UCSD-AML1 (cell line): ENCODE data around the gene PCDH9.
"Not testable (repeated sequence)": the region's sequence is repeated elsewhere in the genome, so short reads cannot be mapped to it uniquely, and the experiment has no call there.

Experiments
- DNase-seq: peaks from one replicate; lab custom pipeline; 2025; ENCODE audit not compliant: unreplicated experiment; lab: John Stamatoyannopoulos, UW

Gene PCDH9

DNA sequence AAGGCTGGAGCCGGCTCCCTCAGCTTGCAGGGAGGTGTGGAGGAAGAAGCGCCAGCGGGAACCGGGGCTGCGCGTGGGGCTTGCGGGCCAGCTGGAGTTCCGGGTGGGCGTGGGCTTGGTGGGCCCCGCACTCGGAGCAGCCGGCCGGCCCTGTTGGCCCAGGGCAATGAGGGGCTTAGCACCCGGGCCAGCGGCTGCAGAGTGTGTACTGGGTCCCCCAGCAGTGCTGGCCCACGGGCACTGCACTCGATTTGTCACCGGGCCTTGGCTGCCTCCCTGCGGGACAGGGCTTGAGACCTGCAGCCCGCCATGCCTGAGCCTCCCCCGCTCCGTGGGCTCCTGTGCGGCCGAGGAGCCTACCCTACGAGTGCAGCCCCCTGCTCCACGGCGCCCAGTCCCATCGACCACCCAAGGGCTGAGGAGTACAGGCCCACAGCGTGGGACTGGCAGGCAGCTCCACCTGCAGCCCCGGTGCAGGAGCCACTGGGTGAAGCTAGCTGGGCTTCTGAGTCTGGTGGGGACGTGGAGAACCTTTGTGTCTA is 608.2 kb downstream of the PCDH9 start:
- DNase-seq: not testable (repeated sequence)

DNA sequence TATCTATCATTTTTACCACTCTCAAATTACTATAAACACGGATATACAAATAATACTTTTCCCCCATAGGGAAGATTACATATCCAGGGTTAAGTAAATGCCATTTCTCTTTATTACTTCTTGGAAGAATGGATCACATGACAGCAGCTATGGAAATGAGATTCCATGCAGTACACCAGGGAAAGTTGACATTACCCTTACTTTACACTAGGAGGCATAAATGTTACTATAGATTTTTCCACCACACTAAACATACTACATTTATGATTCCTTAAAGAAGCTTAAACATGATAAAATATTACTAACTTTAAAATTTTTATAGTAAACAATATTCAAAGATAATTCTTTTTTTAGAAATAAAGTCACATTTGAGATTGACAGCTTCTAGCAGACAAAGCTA is 611.4 kb downstream of the PCDH9 start:
- no peak for DNase-seq

DNA sequence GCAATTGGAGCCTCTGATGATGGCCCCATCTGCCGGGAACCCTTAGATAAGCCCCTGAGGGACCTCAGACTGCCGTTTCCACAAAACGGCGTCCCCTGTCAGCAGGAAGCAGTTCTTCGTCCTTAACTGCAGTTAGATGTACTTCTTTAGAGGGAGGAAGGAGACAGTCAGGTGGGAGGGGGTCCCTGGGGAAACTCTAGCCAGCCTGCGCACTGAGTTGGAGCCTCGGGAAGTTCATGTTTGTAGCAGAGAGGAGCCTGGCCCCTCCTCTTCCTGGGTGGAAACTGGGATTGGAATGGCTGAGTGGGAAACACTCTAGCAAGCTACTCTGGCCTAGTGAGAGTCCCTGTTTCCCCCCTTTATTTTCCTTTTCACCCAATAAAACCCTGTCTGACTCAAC is 612.4 kb downstream of the PCDH9 start:
- no peak for DNase-seq

DNA sequence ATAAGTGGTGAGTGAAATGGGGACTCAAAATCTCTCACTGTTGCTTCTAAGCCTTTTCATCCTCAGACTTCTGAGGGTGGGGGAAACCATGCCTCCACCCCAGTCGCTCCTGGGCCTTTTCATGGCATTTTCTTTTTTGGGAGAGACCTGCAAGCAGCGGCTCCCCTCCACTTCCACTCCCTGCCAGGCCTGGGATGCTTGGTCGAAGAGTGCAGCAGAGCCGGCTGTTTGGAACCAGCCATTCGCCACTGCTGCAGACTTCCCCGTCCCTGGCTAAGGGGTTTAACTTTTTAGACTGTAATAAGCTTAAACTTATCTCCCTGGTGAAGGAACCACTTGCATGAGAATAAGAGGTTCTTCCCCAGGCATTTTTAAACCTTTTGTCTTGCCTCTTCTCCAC is 617.2 kb downstream of the PCDH9 start:
- no peak for DNase-seq

DNA sequence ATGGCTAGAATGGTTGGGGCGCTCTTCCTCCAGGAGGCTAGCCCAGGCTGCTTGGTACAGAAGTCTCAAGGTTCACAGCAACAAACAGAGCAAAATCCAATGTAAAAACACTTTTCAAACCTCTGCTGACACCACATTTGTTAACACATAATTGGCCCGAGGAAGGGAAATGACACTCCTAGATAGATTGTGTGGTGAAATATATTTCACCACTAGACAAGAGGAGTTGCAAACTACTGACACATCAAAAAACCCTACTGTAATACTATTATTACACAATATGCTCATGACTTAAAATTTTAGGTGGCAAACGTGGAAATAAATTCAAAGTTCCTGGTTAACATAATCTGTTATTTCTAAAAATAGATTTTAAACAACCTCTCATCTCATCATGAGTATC is 643.6 kb downstream of the PCDH9 start:
- no peak for DNase-seq

DNA sequence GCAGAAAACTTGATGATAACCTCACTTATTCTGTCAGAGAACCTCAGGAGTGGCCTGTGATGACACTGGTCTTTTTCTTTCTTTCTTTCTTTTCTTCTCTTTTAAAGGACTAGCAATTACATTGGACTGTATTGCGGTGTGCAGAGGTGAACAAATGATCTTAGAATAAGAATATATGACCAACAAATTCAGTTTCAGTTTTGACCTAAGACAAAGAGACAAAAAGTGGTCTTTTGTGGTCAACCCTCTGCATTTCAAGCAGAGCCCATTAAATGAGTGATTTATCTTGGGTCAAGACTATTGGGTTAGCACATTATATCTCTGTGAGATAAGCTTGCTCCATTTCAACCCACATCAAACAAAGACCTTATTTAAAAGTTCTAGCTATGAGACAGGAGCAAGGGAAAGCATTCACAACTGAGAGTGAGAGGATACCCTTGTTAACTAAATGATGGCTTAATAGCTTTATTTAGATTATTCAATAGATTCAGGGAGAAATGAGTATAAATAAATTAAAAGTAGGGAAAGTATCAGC is 644.4 kb downstream of the PCDH9 start:
- no peak for DNase-seq

DNA sequence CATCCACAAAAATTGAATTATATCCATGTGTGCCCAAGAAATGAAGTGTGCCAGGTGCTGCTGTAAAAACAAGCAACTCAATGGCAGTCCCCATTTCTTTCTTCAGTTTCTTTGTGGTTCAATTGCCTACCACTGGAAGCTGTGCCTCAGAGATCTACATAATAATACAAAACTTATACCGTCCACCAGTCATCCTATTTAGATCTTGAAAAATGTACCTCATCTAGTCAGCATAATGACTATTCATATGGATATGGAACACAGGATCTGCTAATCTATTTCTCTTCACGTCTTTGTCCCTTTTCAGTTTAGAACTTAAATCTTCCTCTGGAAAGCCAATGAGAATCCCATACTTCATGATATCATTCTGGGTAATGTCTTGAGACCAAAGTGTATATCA is 648.5 kb downstream of the PCDH9 start:
- DNase-seq: no peak

DNA sequence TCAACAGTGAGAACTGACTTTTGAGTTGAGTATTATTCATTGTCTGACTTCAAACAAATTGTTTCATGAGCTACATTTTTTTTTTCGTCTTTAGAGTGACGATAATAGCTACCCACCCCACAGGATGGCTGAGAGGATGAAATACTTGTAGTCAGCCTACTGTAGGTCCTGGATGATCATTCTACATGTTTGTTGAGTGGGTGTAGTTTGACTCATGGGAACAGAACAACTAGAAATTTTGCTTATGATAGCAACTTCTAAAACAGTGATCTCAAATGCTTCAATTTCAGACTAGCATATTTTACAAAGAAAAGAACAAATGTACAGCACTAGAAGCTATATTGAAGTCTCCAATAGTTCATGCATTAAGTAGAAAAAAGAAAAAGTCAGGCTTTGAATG is 651.8 kb downstream of the PCDH9 start:
- no peak for DNase-seq

DNA sequence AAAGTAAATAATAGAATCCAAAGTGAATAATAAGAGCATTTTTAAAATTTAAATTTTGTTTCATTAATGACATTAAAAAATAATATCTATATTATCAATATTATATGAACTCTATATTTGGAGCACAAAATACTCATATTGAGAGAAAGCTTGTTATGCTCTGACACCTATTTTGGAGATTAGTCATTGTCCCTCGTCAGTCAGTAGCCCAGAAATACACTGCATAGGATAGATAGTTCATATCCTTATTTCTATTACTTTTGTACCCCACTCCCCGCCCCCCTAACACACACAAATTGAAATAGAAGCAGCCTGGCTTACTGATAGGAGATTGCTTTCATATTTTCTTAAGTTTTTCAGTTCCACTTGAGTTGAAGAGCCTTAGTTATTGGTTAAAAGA is 652.8 kb downstream of the PCDH9 start:
- DNase-seq: no peak

DNA sequence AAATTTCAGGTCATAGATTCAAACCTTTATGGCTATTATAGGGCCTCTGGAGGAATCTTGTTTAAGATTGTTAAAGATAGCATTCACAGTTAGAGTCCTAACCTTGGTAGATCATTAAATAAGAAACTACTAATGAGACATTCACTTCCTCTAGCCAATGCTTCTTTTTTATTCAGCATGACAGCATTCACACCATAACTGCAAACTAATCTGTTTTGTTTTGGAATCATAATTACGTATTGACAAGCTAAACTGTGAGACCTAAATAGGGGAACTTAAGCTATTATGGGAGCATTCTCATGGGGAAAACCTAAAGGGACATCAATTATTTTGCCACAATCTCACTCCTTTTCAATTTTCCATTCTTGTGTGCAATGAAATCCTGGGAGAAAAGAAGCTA is 653.8 kb downstream of the PCDH9 start:
- DNase-seq: no peak

DNA sequence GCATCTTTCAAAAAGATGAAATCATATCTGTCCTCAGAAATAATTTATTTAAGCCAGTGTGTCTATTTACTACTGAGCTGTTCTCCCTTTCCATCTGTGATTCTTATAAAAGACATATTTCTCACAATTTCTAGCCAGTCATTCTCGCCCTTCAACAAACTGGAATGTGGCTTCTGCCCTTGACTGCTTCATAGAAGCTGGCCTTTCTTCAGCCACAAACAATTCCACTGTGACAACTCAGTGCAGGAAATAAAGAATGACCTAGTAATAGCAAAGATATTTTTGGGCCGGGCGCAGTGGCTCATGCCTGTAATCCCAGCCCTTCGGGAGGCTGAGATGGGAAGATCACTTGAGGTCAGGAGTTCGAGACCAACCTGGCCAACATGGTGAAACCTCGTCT is 655.5 kb downstream of the PCDH9 start:
- DNase-seq: no peak

DNA sequence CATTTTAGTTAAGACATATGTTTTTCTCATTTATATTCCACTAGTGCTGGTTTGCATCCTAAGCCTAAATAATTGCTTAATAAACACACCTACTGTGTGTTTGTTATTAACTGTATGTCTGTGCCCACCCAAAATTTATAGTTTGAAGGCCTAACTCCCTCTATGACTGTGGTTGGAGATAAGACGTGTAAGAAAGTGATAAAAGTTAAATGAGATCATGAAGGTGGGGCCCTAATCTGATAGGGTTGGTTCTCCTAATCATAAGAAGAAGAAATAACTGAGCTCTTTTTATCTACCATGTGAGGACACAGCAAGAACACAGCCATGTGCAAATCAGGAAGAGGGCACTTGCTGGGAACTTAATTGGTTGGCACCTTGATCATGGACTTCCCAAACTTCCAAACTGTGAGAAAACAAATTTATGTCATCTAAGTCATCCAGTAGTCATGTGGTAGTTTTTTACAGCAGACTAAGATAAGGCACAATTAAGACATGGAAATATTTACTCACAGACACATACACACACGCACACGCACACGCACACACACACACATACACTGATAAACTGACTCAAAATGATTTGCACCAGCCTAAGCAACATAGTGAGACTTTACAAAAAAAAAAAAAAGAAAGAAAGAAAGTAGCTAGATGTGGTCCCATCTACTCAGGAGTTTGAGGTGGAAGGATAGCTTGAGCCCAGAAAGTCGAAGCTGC is 662.1 kb downstream of the PCDH9 start:
- no peak for DNase-seq

DNA sequence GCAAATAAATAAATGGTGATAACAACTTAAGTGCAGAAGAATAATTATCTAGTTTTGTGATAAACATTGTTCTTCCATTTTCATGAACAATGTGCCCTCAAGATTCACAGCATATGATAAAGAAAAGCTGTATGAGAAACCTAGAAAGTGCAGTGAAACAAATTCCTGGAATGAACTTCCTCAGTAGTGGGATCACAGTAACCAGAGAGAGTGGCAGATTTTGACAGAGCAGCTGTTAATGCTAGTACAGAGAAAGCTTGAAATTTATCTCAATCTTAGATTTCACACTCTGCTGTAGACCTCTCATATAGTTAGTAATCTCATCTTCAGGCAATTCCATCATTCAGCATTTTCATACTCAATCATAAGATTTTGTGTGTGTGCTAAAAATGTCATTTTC is 664.9 kb downstream of the PCDH9 start:
- no peak for DNase-seq

DNA sequence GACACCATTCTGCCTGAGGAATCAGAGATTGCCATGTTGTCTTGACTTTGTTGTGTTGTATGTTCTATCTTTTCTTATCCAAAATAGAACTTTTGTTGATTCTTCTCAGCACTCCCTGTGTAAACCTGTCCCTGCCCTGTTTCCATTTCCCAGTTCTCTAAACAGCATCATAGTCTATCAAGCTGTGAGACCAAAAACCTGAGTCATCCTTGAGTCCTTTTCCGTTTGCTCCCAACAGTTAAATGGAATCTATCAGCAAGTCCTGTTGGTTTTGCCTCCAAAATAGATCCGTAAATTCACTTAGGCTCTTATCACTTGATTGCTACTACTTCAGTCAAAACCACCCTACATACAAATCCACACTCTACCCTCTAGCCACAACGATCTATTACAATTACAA is 667.1 kb downstream of the PCDH9 start:
- DNase-seq: no peak

DNA sequence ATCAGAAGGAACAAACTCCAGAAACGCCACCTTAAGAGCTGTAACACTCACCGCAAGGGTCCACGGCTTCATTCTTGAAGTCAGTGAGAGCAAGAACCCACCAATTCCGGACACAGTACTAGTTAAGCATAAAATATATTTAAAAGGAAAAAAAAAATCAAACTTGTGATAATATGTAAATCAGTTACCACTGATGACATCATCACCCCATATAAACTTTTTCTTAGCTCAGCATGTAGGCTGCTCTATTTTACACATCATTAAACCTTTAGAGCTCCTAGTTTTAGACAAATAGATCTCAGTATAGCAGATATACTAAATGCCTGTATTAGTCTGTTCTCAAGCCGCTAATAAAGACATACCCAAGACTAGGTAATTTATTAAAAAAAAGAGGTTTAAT is 668.1 kb downstream of the PCDH9 start:
- no peak for DNase-seq

DNA sequence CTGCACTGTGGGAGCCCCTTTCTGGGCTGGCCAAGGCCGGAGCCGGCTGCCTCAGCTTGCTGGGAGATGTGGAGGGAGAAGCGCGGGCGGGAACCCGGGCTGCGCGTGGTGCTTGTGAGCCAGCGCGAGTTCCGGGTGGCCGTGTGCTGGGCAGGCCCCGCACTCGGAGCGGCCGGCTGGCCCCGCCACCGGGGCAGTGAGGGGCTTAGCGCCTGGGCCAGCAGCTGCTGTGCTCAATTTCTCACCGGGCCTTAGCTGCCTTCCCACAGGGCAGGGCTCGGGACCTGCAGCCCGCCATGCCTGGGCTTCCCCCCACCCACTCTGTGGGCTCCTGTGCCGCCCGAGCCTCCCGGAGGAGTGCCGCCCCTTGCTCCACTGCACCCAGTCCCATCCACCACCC is 669.1 kb downstream of the PCDH9 start:
- DNase-seq: no peak

DNA sequence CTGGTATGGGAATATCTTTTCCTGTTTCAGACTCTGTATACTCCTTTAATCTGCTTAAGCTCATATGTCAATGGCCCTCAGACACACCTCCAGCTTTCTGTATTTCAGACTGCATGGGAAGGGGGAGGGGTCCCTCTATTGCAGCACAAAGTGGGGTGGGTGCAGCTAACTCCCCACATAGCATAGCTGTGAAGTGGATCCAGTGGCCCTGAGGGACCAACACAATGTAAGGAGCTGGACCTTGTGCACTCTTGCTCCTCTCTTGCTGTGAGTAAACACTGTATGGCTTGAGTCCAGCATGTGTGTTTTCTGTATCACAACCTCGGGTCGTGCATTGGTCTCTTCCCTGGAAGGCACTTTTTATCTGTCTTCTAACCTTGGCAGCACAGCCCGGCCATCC is 669.9 kb downstream of the PCDH9 start:
- DNase-seq: peak; percentile 3

DNA sequence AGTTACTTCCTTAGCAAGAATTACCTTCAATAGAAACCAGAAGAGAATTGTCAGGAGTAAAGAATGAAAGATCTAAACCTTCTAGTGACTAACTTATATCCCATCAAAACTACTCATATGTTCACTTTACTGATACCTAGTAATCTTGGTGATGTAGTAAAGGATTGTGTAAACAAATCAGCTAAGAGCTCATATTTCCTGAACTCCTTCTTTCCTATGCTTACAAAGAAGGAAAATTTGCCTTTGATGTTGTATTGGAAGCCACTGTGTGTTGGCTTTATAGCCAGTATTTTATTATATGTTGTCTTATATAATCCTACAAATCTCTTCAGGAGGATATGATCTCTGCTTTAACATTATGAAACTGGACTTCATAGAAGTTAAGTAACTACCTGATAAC is 671.0 kb downstream of the PCDH9 start:
- no peak for DNase-seq

DNA sequence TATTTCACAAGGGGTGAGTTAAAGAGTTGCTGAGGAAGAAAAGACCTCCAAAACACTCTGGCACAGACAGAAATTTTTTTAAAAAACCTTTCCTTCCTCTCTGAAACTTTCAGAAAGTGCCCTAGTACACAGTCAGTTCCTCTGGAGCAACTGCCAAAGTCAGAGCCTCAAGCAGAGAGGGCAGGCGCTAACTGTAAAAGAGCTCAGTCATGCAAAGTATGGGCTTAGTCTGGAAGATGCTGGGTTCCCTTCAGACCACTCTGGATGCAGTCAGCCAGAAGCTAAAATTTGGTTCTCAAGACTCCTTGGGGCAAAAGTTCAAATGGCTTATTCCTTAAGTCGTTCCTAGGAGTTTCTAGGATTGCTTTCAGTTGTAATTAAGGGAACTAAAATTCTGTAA is 671.6 kb downstream of the PCDH9 start:
- no peak for DNase-seq

DNA sequence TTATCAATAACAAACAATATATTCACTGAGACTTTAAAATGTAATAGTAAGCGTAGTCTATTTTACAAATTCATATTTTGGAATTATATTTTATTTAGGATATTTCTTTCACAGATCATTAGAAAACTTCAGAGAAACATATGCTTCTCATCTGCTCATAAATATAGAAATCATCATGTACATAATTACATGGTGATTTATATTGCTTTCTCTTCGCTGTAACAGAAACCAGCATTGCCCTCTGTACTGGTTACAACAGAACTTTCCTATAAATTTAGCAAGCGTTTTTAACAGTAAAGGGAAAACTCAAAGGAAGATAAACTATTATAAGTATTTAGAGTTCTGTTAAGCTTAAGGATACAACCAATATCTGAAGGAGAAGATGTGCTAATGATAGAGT is 672.8 kb downstream of the PCDH9 start:
- DNase-seq: no peak

DNA sequence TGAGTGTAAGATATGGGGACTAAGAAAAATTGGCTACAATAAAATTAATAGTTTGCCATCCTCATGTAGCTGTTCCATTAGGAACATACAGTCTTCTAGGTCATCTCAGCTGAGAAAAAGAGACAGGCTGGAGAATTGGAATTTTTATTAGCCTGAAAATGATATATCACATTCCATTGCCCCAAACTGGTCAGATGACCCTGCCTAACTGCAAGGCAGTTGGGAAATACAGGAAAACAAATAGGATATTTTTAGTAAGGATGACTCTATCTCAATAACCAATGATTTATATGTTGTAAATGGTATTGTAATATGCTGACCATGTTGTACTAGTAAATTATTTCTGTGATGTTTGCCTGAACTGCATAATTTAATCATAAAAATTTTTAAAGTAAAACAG is 673.8 kb downstream of the PCDH9 start:
- DNase-seq: no peak

DNA sequence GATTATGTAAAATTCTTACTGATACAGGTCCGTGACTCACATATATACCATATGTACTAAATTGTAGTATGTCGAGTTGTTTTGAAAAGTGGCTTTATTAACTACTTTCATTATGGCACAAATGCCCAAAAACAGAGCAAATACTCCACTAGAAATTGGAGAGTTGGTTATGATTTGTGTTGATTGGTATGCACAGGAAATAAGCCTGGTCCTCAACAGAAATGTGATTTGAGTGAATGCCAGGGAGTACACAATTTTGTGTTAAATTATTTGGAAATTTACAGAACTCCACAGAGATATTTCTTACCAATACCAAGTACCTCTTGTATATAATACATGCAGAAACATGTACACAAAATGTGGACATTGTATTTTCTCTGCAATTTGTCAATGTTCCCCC is 676.7 kb downstream of the PCDH9 start:
- no peak for DNase-seq

DNA sequence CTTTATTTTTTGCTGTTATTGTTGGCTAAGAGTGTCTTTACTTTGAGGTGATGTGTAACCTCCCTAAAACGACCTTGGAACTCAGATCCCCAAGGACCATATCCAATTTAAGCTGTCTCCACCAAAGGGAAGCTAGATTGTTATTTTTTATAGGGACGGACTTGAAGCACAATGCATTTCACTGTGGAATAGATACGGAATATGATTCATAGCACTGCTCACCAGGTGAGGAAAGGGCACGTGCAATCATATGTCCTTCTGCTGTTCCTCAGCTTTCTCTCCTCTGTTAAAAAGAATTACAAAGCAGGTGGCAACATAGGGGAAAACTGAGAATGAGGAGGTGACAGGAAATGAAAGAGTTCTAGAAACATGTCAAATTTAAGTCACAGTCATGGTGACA is 679.0 kb downstream of the PCDH9 start:
- no peak for DNase-seq
